CD4-positive, CD25-positive, alpha-beta regulatory T cell (primary cell): Measurements from ENCODE around the gene MPDZ. TPM values are rescaled to one million over a fixed set of nuclear protein-coding genes. Genes with fewer than 3 reads are reported as not detected.
A peak's percentile ranks its signal among the peaks of the same experiment; 100 is the strongest.

ENCODE experiments used
- ATAC-seq, 2 donors: fragments of 150-1000 bp; cut with Tn5 transposase; one replicate each; pipeline ENCODE4 v1.10.0; 2021; ENCODE audit warnings: low read depth in 2 of 2, moderate number of reproducible peaks in 2 of 2, moderate library complexity in 1 of 2
- DNase-seq, 3 donors: peaks; one replicate each; pipeline versions ENCODE4 v3.0.0 to v3.0.0-alpha.2; 2012 to 2022; ENCODE audit warnings: mixed read lengths in 1 of 3
- H3K27ac ChIP-seq: one replicate; pipeline ENCODE4 v1.7.0; 2013; ENCODE audit warnings: mild to moderate bottlenecking, low read length; ENCODE audit not compliant: insufficient read depth, poor library complexity, severe bottlenecking
- H3K27me3 ChIP-seq: one replicate; pipeline ENCODE4 v1.7.0; 2013; ENCODE audit warnings: low read length; ENCODE audit not compliant: control insufficient read depth, insufficient read depth
- H3K36me3 ChIP-seq: one replicate; pipeline ENCODE4 v1.7.0; 2013; ENCODE audit warnings: mild to moderate bottlenecking, low read length, moderate library complexity; ENCODE audit not compliant: control insufficient read depth, insufficient read depth
- H3K4me1 ChIP-seq: 2 replicates; pipeline ENCODE4 v1.7.0; 2013; ENCODE audit warnings: mild to moderate bottlenecking, low read length; ENCODE audit not compliant: insufficient read depth, control insufficient read depth, poor library complexity, severe bottlenecking
- H3K4me3 ChIP-seq: one replicate; pipeline ENCODE4 v1.7.0; 2013; ENCODE audit warnings: low read depth, mild to moderate bottlenecking, low read length, moderate library complexity
- H3K9me3 ChIP-seq, 2 experiments: 1 replicate in 1 of 2; 2 replicates in 1 of 2; pipeline ENCODE4 v1.7.0; 2013; ENCODE audit warnings: low read length in 2 of 2, mild to moderate bottlenecking in 1 of 2, moderate library complexity in 1 of 2; ENCODE audit not compliant: control insufficient read depth in 2 of 2
- H3K27ac Mint-ChIP-seq, 3 donors: one replicate each; pipeline ENCODE4 v1.8.0; 2020 to 2022; ENCODE audit warnings: mild to moderate bottlenecking in 3 of 3, mixed read lengths in 3 of 3, moderate library complexity in 2 of 3
- H3K27me3 Mint-ChIP-seq: one replicate; pipeline ENCODE4 v1.8.0; 2022; ENCODE audit warnings: mild to moderate bottlenecking, mixed read lengths
- H3K36me3 Mint-ChIP-seq: one replicate; pipeline ENCODE4 v1.8.0; 2020; ENCODE audit warnings: mixed read lengths
- H3K4me1 Mint-ChIP-seq, 4 donors: one replicate each; pipeline ENCODE4 v1.8.0; 2020 to 2022; ENCODE audit warnings: mixed read lengths in 4 of 4, mild to moderate bottlenecking in 1 of 4
- H3K4me3 Mint-ChIP-seq, 4 donors: one replicate each; pipeline ENCODE4 v1.8.0; 2020 to 2022; ENCODE audit warnings: mild to moderate bottlenecking in 4 of 4, mixed read lengths in 4 of 4, moderate library complexity in 3 of 4
- H3K9me3 Mint-ChIP-seq, 7 donors: one replicate each; pipeline ENCODE4 v1.8.0; 2020 to 2022; ENCODE audit warnings: mixed read lengths in 7 of 7, mild to moderate bottlenecking in 3 of 7, moderate library complexity in 2 of 7
- polyA plus RNA-seq, 4 donors: library from polyadenylated mRNA; unstranded; fragments of 300-500 nt; fragmentation: Illumina TruSeq; gene quantifications; one replicate each; pipeline ENCODE4 v1.2.3, GENCODE V29; 2021
- total RNA-seq: library from RNA; stranded (reverse); gene quantifications from one replicate; pipeline ENCODE4 v1.2.3, GENCODE V29; 2022

Gene MPDZ
- total and polyA plus RNA-seq, 5 donors from 2014 or later: 0.32 TPM; not detected in 4

- Mint-ChIP-seq H3K4me1 (no peaks in the 10 kb centered on the region), H3K27ac (no peak overlapping the region), H3K36me3 (no peaks in the 10 kb centered on the region), H3K9me3 (peaks cover 0 to 16% (median 6%) of the 10 kb centered on the region in 7 donors), H3K4me3 (no peak overlapping the region), H3K27me3 (no peaks in the 10 kb centered on the region)
- no peaks in the 10 kb centered on the region for H3K36me3 ChIP-seq
- no peak for ATAC-seq
- no peak for DNase-seq
- no peaks in the 10 kb centered on the region for H3K27me3 ChIP-seq
- H3K9me3 ChIP-seq: peaks cover 0 to 9% of the 10 kb centered on the region in 2 experiments
- H3K27ac ChIP-seq: no peak overlapping the region
- H3K4me1 ChIP-seq: no peaks in the 10 kb centered on the region
- H3K4me3 ChIP-seq: no peak overlapping the region
Observed at GRCh38 chr9:13292158-13292557, 12.7 kb upstream of the MPDZ start.

DNA sequence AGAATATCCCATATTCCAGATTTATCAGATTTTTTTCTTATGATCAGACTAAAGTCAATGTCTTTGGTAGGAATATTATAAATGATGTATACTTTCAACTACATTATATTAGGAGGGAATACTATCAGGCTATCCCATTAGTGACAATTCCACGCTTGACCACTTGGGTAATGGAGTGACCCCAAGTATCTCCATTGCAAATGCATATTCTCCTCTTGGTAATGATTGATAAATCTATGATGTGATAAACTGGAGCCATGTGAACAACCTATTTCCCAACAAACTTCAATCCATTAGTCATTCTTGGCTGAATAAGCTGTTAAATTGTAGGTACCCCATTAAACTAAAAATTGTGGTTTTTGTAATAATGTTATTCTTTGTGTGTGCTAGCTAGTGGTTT lies 12.2 kb upstream of the MPDZ start:
- H3K9me3 ChIP-seq: peaks cover 0 to 9% of the 10 kb centered on the region in 2 experiments
- Mint-ChIP-seq H3K27ac (no peak overlapping the region), H3K9me3 (peaks cover 0 to 17% (median 6%) of the 10 kb centered on the region in 7 donors), H3K4me1 (no peaks in the 10 kb centered on the region), H3K27me3 (no peaks in the 10 kb centered on the region), H3K36me3 (no peaks in the 10 kb centered on the region), H3K4me3 (no peak overlapping the region)
- H3K4me1 ChIP-seq: no peaks in the 10 kb centered on the region
- no peaks in the 10 kb centered on the region for H3K36me3 ChIP-seq
- H3K27me3 ChIP-seq: no peaks in the 10 kb centered on the region
- DNase-seq (no peak), ATAC-seq (no peak)
- no peak overlapping the region for H3K27ac ChIP-seq
- H3K4me3 ChIP-seq: no peak overlapping the region

GRCh38 chr9:13284011-13284410 lies 4.5 kb upstream of the MPDZ start:
- H3K9me3 Mint-ChIP-seq: peaks cover 0 to 15% (median 4%) of the 10 kb centered on the region in 7 donors
- no peaks in the 10 kb centered on the region for H3K27me3 ChIP-seq
- H3K4me1 ChIP-seq: no peaks in the 10 kb centered on the region
- no peaks in the 10 kb centered on the region for H3K36me3 Mint-ChIP-seq
- ATAC-seq (no peak), DNase-seq (no peak)
- no peaks in the 10 kb centered on the region for H3K9me3 ChIP-seq
- H3K27ac Mint-ChIP-seq: no peak overlapping the region
- H3K4me3 ChIP-seq: no peak overlapping the region
- H3K27ac ChIP-seq: no peak overlapping the region
- H3K4me3 Mint-ChIP-seq: peak overlapping the region in 1 of 4 donors; percentile 61
- no peaks in the 10 kb centered on the region for H3K27me3 Mint-ChIP-seq
- H3K36me3 ChIP-seq: no peaks in the 10 kb centered on the region
- H3K4me1 Mint-ChIP-seq: no peaks in the 10 kb centered on the region

GRCh38 chr9:13282998-13283397 lies 3.5 kb upstream of the MPDZ start:
- Histone ChIP-seq H3K9me3 (no peaks in the 10 kb centered on the region), H3K27me3 (no peaks in the 10 kb centered on the region), H3K4me3 (no peak overlapping the region), H3K36me3 (no peaks in the 10 kb centered on the region), H3K4me1 (no peaks in the 10 kb centered on the region), H3K27ac (no peak overlapping the region)
- Mint-ChIP-seq H3K27ac (no peak overlapping the region), H3K36me3 (no peaks in the 10 kb centered on the region), H3K27me3 (no peaks in the 10 kb centered on the region), H3K4me3 (no peak overlapping the region), H3K9me3 (peaks cover 0 to 11% (median 4%) of the 10 kb centered on the region in 7 donors), H3K4me1 (no peaks in the 10 kb centered on the region)
- ATAC-seq: no peak
- DNase-seq: no peak

GRCh38 chr9:13281356-13282016 lies 2.0 kb upstream of the MPDZ start:
- Mint-ChIP-seq H3K27me3 (no peaks in the 10 kb centered on the region), H3K27ac (no peak overlapping the region), H3K4me1 (no peaks in the 10 kb centered on the region), H3K9me3 (peaks cover 0 to 11% (median 4%) of the 10 kb centered on the region in 7 donors), H3K36me3 (no peaks in the 10 kb centered on the region), H3K4me3 (no peak overlapping the region)
- Histone ChIP-seq H3K4me1 (no peaks in the 10 kb centered on the region), H3K4me3 (no peak overlapping the region), H3K27ac (no peak overlapping the region), H3K27me3 (no peaks in the 10 kb centered on the region), H3K9me3 (no peaks in the 10 kb centered on the region), H3K36me3 (no peaks in the 10 kb centered on the region)
- no peak for DNase-seq
- ATAC-seq: no peak

DNA sequence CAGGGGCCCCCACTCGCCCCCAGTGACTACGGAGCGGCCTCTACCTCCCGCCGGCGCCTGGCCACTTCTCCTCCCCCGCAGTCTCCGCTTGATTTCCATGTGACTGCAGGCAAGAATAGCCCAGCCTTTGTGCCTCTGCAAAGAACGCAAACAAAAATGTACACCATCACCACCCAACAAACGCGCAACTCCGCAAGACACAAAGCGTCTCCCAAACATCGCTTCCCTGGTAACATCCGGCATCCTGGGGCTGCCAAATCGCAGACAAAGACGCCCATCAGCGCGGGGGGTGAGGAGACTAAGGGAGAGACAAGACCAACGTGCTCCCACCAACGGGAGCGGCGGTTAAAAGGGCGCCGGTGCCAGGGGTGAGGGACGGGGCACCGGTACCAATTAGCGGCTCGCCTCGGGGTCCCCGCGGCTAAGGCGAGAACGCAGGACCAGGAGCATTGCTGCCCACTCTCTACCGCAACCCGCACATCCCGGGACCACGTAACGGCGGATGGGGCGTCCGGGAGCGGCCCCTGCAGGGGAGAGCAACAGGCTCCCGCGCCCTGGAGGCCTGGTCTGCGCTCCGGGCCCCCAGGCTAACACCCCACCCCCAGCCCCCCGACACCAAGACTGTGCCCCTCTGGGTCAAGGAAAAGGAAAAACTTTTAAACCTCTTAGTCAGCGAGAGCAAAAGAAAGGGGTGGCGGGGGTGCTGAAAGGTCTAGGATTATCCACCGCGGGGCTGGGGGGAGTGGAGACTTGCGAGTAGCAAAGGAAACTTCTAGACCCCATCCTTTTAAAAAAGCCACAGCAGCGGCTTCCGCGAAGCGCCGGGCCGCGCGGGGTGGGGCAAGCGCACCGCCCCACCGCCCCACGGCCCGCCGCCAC lies 885 bp downstream of the MPDZ start:
- H3K9me3 Mint-ChIP-seq: peaks cover 0 to 9% (median 5%) of the 10 kb centered on the region in 7 donors
- Histone ChIP-seq H3K36me3 (no peaks in the 10 kb centered on the region), H3K9me3 (no peaks in the 10 kb centered on the region), H3K4me3 (no peak overlapping the region), H3K27ac (no peak overlapping the region), H3K4me1 (no peaks in the 10 kb centered on the region), H3K27me3 (no peaks in the 10 kb centered on the region)
- no peaks in the 10 kb centered on the region for H3K36me3 Mint-ChIP-seq
- no peak overlapping the region for H3K4me3 Mint-ChIP-seq
- DNase-seq: no peak
- no peaks in the 10 kb centered on the region for H3K4me1 Mint-ChIP-seq
- H3K27ac Mint-ChIP-seq: no peak overlapping the region
- ATAC-seq: no peak
- no peaks in the 10 kb centered on the region for H3K27me3 Mint-ChIP-seq

GRCh38 chr9:13278023-13278367 lies 1.5 kb downstream of the MPDZ start:
- Histone ChIP-seq H3K36me3 (no peaks in the 10 kb centered on the region), H3K4me1 (no peaks in the 10 kb centered on the region), H3K4me3 (no peak overlapping the region), H3K9me3 (peaks cover 0 to under 1% of the 10 kb centered on the region in 2 experiments), H3K27me3 (no peaks in the 10 kb centered on the region), H3K27ac (no peak overlapping the region)
- no peaks in the 10 kb centered on the region for H3K36me3 Mint-ChIP-seq
- H3K4me3 Mint-ChIP-seq: no peak overlapping the region
- no peaks in the 10 kb centered on the region for H3K4me1 Mint-ChIP-seq
- peaks cover 0 to 9% (median 5%) of the 10 kb centered on the region in 7 donors for H3K9me3 Mint-ChIP-seq
- H3K27ac Mint-ChIP-seq: no peak overlapping the region
- ATAC-seq (no peak), DNase-seq (no peak)
- H3K27me3 Mint-ChIP-seq: no peaks in the 10 kb centered on the region
